ENCODE results near the gene ATP2C2.
"Not testable (repeated sequence)": the region's sequence is repeated elsewhere in the genome, so short reads cannot be mapped to it uniquely, and the experiment has no call there.

ATP2C2 gene

GRCh38 chr16:84340325-84341040 is 27.9 kb upstream of the ATP2C2 start:
- no peak for TF ChIP-seq CTCF (conservative IDR thresholded peaks at IDR 0.05; ENCODE audit: low read depth, low read length)
- no peak overlapping the region for H3K4me3 ChIP-seq (ENCODE audit: low read depth, low read length)
- DNase-seq (ENCODE audit: low read depth), result peak; percentile 7

GRCh38 chr16:84341528-84342295 is 26.6 kb upstream of the ATP2C2 start:
- no peak overlapping the region for H3K4me3 ChIP-seq (ENCODE audit: low read depth, low read length)
- TF ChIP-seq CTCF (conservative IDR thresholded peaks at IDR 0.05; ENCODE audit: low read depth, low read length), result no peak
- no peak for DNase-seq (ENCODE audit: low read depth)

- not testable (repeated sequence) for H3K4me3 ChIP-seq (ENCODE audit: low read depth, low read length); DNase-seq (ENCODE audit: low read depth)
Observed at GRCh38 chr16:84343800-84344199, 24.5 kb upstream of the ATP2C2 start.

- no peak for DNase-seq (ENCODE audit: low read depth)
- H3K4me3 ChIP-seq (ENCODE audit: low read depth, low read length), result no peak overlapping the region
- no peak for TF ChIP-seq CTCF (conservative IDR thresholded peaks at IDR 0.05; ENCODE audit: low read depth, low read length)
Observed at GRCh38 chr16:84344781-84345180, 23.6 kb upstream of the ATP2C2 start.

- no peak overlapping the region for H3K4me3 ChIP-seq (ENCODE audit: low read depth, low read length)
- DNase-seq (ENCODE audit: low read depth), result no peak
- no peak for TF ChIP-seq CTCF (conservative IDR thresholded peaks at IDR 0.05; ENCODE audit: low read depth, low read length)
Observed at GRCh38 chr16:84347161-84347560, 21.2 kb upstream of the ATP2C2 start.

GRCh38 chr16:84348386-84348888 is 19.9 kb upstream of the ATP2C2 start:
- peak; percentile 4 for DNase-seq (ENCODE audit: low read depth)
- no peak overlapping the region for H3K4me3 ChIP-seq (ENCODE audit: low read depth, low read length)
- TF ChIP-seq CTCF (conservative IDR thresholded peaks at IDR 0.05; ENCODE audit: low read depth, low read length), result no peak

- TF ChIP-seq CTCF (conservative IDR thresholded peaks at IDR 0.05; ENCODE audit: low read depth, low read length), result no peak
- no peak for DNase-seq (ENCODE audit: low read depth)
- H3K4me3 ChIP-seq (ENCODE audit: low read depth, low read length), result no peak overlapping the region
Observed at GRCh38 chr16:84349862-84350684, 18.3 kb upstream of the ATP2C2 start.
